WERI-Rb-1 (cell line): ENCODE results near the gene PTPRG.

Experiments used
- DNase-seq: peaks from one replicate; pipeline ENCODE4 v3.0.0-alpha.2; 2020
- H3K27ac ChIP-seq: fragments of 250-450 bp; sonication (Bioruptor Pico); 2 replicates; pipeline ENCODE4 v1.5.1; 2020; ENCODE audit warnings: mild to moderate bottlenecking, moderate library complexity
- H3K27me3 ChIP-seq: fragments of 250-450 bp; sonication (Bioruptor Pico); 2 replicates; pipeline ENCODE4 v1.5.1; 2021; ENCODE audit warnings: mild to moderate bottlenecking, low read depth, moderate library complexity; ENCODE audit not compliant: insufficient read depth, severe bottlenecking
- H3K36me3 ChIP-seq: fragments of 250-450 bp; sonication (Bioruptor Pico); 2 replicates; pipeline ENCODE4 v1.5.1; 2020; ENCODE audit warnings: mild to moderate bottlenecking, moderate library complexity
- H3K4me3 ChIP-seq: 2 replicates; pipeline ENCODE4 v1.5.1; 2011; ENCODE audit warnings: low read depth, mild to moderate bottlenecking, control low read depth, low read length
- H3K9me3 ChIP-seq: fragments of 250-450 bp; sonication (Bioruptor Pico); 2 replicates; pipeline ENCODE4 v1.5.1; 2021; ENCODE audit warnings: mild to moderate bottlenecking, moderate library complexity; ENCODE audit not compliant: severe bottlenecking
- CTCF ChIP-seq: IDR thresholded peaks from 2 replicates; pipeline ENCODE4 v1.5.1; 2011; ENCODE audit warnings: low read depth, mild to moderate bottlenecking, control low read depth, inconsistent platforms, low read length

Gene PTPRG

DNA sequence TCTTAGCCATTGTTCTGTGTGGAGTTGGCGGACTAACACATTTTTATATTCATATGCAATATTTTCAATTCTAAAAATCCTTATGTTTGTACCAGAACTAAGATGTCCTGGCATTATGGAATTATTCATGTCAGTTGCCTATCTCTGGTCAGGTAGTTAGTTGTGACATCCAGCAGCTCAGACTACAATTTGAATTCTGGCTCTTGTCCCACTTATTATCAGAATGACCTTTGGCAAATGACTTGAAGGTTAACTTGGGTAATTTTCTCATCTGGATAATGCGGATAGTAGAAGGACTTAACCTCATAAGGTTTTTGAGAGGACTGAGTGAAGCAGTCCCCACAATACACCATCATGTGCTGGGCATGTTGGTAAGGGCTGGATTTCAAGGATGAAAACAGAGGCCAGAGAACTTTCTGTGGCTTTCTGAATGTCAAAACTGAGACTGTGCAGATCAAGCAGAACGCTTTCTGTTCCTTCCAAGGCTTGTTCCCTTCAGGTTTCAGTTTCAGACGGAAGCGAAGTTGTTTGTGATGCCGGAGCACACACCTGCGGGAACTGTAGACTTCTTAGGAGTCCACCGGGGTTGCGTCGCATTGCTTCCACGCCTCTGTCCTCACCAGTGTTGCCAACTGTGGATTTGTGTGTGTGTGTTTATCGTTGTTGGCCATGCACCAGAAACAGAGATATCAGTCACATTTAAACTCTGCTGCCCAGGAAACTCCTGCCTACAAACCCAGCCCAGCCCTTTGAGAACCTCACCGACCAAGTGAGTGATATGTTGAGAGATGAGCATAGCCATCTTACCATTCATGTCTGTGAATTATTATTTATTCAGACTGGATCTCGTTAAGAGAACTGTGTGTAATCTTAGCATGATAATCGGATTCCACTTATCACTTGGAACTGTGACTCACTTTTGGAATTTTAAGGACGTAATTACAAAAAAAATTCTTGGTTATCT, 76.0 kb downstream of the PTPRG start:
- H3K27ac ChIP-seq, result no peak overlapping the region
- no peak for TF ChIP-seq CTCF
- H3K36me3 ChIP-seq, result peaks cover 17% of the 10 kb centered on the region
- H3K4me3 ChIP-seq, result no peak overlapping the region
- no peaks in the 10 kb centered on the region for H3K27me3 ChIP-seq
- no peaks in the 10 kb centered on the region for H3K9me3 ChIP-seq
- no peak for DNase-seq

DNA sequence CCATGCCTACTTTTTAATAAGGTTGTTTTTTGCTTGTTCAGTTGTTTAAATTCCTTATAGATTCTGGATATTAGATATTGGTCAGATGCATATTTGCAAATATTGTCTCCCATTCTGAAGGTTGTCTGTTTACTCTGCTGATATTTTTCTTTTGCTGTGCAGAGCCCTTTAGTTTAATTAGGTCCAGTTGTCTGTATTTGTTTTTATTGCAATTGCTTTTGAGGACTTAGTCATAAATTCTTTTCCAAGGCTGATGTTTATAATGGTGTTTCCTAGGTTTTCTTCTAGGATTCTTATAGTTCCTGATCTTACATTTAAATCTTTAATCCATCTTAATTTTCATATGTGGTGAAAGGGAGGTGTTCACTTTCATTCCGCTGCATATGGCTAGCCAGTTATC, 77.4 kb downstream of the PTPRG start:
- H3K9me3 ChIP-seq, result no peaks in the 10 kb centered on the region
- peaks cover 13% of the 10 kb centered on the region; the same call in 1 of the 2 replicates for H3K36me3 ChIP-seq
- no peak overlapping the region for H3K4me3 ChIP-seq
- no peak for DNase-seq
- no peak overlapping the region for H3K27ac ChIP-seq
- no peak for TF ChIP-seq CTCF
- no peaks in the 10 kb centered on the region for H3K27me3 ChIP-seq

GRCh38 chr3:61639991-61640390, 78.6 kb downstream of the PTPRG start:
- H3K9me3 ChIP-seq, result no peaks in the 10 kb centered on the region
- peaks cover 18% of the 10 kb centered on the region; the same call in 1 of the 2 replicates for H3K36me3 ChIP-seq
- H3K27ac ChIP-seq, result no peak overlapping the region
- TF ChIP-seq CTCF, result no peak
- DNase-seq, result no peak
- H3K4me3 ChIP-seq, result no peak overlapping the region
- no peaks in the 10 kb centered on the region for H3K27me3 ChIP-seq

DNA sequence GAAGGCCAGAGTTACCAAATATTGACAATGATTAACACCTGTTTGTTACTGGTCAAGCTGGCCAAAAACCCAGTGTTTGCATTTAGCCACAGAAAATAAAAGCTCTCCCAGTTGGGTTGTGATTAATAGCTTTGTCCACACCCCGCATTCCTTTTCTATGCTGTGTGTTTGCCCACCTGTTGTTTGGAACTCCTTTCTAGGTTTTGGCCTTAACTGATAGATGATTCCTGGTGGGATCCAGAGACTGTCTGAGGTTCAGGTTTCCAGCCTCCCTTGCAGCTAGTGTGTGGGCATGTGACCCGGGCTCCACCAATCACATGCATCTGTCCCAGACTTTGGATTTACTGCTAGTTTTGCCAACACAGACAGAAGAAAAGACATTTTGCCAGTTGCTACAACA, 83.8 kb downstream of the PTPRG start:
- Histone ChIP-seq H3K27me3 (no peaks in the 10 kb centered on the region), H3K4me3 (no peak overlapping the region), H3K36me3 (peaks cover 29% of the 10 kb centered on the region), H3K9me3 (no peaks in the 10 kb centered on the region), H3K27ac (no peak overlapping the region)
- no peak for TF ChIP-seq CTCF
- no peak for DNase-seq

DNA sequence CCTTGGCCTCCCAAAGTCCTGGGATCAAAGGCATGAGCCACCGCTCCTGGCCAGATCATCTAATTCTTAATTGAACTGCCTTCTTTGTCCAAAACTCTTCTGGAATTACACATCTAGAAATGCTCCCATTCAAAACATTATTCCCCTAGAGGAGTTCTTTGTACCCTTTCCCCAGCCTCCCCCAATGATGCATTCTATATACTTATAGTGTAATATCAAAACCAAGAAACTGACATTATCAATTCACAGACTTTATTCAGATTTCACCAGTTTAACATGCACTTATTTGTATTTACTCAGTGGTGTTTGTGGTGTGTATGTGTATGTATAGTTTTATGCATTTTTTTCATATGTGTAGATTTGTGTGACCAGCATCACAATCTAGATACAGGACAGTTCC, 85.0 kb downstream of the PTPRG start:
- H3K27me3 ChIP-seq, result no peaks in the 10 kb centered on the region
- TF ChIP-seq CTCF, result no peak

More for the DNA sequence above, 85.0 kb downstream of the PTPRG start:
- Histone ChIP-seq H3K27ac (no peak overlapping the region), H3K36me3 (peaks cover 26% of the 10 kb centered on the region), H3K4me3 (no peak overlapping the region), H3K9me3 (no peaks in the 10 kb centered on the region)
- no peak for DNase-seq
